ENCODE data around the gene PPP6R3.

- TF ChIP-seq CTCF (conservative IDR thresholded peaks at IDR 0.05 in 1 of 2, IDR thresholded peaks at IDR 0.05 in 1 of 2; ENCODE audit: extremely low read depth in 1 of 2, insufficient read depth in 1 of 2, low read depth in 1 of 2, low read length in 2 of 2) (no peak), EZH2 (IDR thresholded peaks at IDR 0.05; ENCODE audit: borderline replicate concordance, low read length) (no peak)
Measured at GRCh38 chr11:68481579-68482240, 21.2 kb downstream of the PPP6R3 start.
